HG03575 (cell line): ENCODE measurements around the gene ESPN.

Experiments used
- ATAC-seq: cut with Tn5 transposase; IDR thresholded peaks from one replicate; pipeline ENCODE4 v1.9.1; 2021; ENCODE audit not compliant: unreplicated experiment, insufficient number of reproducible peaks, low FRiP score; ENCODE audit errors: extremely low read depth

ESPN gene

DNA sequence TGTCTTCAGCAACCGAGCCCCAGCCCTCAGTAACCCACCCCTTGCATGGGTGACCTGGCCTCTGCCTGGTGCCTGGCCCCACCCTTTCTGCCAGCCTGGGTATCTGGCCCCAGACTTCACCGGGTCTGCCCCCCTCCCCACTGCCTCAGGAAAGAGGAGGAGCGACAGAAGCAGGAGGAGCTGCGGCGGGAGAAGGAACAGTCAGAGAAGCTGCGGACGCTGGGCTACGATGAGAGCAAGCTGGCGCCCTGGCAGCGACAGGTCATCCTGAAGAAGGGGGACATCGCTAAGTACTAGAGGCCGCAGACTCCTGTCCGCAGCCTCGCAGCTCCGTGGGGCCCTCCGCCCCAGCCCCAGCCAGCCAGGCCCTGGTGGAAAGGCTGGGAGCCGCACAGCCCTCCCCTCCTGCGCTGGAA, 35.3 kb downstream of the ESPN start:
- ATAC-seq = no peak

DNA sequence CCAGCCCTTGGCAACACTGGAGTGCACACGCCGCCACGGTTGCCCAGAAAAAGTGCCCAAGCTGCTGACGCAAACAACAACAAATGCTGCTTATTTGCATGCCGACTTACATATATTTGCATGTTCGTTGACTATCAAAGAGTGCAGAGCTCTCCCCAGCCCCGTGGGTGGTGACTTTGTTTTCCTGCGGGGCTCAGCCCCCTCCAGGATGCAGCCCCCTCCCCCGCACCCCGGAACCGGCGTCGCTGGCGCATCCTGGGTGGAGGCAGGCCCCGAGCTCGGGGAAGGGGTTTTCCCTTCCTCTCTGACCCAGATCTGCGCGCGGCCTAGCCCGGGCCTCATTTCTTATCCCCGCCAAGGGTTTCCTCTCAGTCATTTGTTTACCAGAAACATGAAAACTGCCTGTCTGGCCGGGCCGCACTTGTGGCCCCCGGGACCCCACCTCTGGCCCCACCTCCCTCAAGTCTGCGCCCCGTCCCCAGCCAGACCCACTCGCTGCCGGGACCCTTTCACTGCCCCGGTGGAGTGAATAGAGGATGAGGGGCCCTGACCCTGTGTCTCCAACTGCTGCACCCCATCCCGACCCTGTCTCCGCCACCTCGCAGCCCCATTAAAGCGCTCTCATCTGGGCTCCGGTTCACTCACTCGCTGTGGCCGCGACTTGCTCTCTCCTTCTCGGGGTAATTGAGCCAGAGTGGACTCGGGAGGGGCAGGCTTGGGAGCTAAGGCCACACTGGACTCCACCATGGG, 35.9 kb downstream of the ESPN start:
- no peak for ATAC-seq

DNA sequence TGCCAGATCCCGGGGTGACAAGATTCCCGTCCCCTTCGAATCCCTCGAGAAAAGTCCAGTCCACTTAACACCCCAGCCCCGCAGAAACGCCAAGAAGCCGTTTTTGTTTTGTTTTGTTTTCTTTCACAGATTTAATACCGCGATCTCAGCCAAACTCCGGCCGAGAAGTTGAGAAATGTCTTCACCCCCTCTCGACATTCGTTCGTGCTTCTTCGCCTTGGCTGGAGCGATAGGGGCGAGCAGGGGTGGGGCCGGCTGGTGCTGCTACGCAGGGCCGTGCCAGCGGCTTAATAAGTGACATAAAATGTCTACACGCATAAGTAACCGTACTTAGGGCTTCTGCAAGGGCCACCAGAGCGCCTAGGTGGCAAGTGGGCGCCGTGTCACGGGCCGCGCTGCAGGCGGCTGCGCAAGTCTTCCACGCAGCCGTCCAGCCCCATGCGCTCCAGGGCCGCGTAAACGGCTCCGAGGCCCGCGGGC, 36.5 kb downstream of the ESPN start:
- no peak for ATAC-seq

DNA sequence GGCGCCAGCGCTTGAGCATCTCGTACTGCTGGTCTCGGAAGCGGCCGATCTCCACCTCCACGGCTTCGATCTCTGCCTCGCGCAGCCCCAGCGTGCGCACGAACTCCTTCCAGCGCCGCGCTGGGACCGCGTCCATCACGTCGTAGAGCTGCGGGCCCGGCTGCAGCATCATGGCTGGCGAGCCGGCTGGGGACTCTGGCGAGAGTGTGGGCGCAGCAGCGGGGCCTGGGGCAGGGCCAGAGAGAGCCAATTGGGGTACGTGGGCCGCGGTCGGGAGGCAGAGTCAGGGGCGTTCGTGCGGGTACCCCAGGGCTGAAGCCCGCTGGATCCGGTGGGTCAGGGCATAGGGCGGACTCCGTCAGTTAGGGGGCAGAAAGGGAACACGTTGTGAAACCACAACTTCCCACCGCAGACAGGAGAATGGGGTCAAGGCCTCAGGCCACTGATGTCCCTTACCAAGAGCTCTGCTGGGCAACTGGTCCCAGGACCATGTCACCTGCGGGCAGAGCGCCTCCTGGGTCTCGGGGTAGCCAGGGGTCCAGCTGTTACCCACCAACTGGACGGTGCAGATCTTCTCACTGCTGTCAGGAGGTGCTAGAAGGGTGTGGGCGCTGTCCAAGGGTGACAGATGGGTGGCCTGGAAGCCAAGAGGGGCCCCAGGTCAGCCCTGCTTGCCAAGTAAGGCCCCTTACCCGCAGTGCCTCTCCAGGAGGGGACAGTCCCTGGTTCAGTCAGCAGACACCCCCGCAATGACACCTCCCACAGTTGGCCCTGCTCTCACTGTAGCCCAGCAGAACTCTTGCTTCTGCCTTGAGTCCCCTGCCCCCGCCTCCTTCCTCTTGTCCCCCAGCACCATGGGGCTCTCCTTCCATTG, 37.2 kb downstream of the ESPN start:
- ATAC-seq = no peak

DNA sequence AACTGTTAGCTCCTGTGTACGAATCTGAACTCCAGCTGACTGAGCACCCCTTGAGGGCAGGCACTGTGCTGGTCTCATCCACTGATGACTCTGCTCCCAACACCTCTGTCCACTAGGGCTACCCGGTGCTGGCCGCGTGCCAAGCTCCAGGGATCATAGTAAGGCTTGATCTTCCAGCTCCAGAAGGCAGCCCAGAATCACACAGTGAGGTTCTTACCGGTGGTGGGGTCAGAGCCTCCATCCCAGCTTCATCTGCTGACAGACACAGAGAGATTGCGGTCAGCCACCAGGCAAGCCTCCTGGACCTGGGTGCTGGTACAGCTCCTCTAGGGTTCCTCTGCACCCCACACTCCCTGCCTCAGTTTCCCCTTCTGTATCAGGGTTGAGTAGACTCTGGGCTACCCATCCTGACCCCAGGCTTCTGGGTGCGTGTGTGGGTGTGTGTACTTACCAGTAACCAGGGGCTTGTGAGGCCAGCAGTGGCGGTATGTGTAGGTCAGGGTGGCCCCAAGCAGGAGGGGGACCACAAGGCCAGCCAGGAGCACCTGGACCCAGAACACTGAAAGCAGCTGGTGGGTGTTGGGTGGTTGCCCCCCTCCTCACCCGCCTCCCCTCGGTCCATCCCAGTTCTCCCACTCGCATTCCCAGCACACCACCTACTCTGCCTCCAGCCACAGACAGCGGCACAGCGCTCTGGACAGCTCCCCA, 38.0 kb downstream of the ESPN start:
- no peak for ATAC-seq

DNA sequence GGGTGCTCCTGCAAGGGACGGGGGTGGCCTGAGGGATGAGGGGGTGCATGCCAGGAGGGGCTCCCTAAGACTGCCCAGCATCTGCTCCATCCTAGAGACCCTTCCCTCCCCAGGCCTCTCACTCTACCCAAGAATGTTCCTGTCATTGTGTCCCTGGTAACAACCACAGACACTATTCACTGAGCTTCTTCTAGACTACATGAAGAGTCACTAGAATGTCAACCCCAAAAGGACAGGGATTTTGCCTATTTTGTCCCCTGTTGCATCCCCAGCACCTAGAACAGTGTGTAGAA, 38.5 kb downstream of the ESPN start:
- ATAC-seq = no peak

DNA sequence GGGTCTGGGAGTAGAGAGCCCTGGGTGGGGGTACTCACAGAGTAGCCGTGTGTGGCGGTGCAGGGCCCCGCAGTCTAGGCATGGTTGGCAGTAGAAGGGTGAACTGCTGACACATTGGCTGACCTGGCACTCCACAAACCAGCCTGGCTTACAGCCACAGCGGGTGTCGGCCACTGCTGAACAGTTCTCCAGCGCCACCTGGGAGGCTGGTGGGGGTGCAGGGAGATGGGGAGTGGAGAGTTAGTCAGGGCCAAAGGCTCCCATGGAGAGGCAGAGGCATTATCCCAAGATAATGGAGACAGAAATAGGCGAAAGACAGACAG, 39.9 kb downstream of the ESPN start:
- no peak for ATAC-seq

DNA sequence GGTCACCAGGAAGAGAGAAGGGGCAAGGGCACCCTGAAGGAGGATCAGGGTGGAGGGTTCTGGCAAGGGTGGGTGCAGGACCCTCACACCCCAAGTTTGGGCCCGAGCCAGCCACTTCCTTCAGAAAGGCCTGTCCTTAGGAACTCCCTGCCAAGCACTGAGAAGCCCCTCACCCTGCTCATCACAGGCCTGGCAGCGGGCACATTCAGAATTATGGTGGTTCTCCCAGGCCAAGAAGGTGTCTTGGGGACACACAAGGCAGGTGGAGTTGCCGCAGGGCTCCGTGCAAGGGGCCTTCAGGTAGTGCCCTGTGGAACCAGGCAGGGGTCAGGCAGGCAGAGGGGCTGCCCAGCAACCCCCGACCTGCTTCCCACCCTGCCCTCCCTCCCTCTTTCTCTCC, 40.3 kb downstream of the ESPN start:
- no peak for ATAC-seq

DNA sequence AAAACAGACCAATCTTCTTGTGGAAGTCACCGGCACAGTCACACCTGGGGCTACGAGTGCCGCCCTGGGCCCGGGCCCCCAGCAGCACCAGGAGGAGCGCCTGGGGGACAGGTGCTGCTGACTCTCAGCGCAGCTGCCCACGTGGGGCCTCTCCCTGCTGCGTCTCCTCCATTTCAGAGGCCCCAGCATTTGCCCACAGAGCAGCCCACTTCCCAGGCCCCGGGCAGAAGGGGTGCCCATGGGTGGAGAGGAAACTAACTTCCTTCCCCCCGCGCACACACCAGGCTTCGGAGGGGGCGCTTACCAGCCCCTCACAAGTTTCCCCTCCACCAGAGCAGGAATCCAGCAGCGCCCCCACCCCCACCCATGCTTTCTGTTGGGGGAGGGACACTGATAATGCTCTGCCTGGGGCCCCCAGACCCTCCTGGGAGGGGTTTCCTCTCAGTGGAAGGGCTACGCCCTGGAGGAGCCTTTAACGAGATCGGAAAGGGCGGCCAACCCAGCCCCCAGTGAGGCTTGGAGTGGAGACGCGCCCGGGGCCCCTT, 41.0 kb downstream of the ESPN start:
- ATAC-seq = no peak

DNA sequence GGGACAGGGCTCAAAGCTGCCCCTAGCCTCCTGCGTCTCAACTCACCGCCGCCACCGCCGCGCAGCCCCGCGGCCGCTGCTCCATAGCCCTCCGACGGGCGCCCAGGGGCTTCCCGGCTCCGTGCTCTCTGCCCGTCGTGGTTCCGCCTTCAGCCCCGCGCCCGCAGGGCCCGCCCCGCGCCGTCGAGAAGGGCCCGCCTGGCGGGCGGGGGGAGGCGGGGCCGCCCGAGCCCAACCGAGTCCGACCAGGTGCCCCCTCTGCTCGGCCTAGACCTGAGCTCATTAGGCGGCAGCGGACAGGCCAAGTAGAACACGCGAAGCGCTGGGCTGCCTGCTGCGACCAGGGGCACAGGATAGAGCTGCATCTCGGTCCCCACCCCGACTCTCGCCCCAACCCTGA, 41.4 kb downstream of the ESPN start, which contains the start of gene TNFRSF25:
Gene TNFRSF25, minus strand, starts transcription at position 151 of the 400 bp plus-strand sequence. Its CDS starts 66 bp downstream, at position 85.
- no peak for ATAC-seq

DNA sequence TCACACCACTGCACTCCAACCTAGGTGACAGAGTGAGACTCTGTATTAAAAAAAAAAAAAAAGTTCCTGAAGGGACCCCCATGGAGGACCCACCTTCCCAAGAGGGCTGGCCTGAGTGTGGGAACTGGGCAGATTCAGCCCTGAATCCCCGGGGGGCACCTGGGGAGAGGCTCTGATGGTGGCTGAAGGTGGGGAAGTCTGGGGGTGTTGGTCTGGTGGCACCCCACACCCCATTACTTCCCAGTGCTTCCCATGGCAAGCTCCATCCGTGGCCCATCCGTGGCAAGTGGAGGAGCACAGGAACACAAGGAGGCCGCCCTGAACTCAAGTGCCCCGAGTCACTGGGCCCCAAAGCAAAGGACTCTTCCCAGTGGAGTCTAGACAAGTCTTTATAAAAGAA, 42.2 kb downstream of the ESPN start:
- ATAC-seq = no peak

DNA sequence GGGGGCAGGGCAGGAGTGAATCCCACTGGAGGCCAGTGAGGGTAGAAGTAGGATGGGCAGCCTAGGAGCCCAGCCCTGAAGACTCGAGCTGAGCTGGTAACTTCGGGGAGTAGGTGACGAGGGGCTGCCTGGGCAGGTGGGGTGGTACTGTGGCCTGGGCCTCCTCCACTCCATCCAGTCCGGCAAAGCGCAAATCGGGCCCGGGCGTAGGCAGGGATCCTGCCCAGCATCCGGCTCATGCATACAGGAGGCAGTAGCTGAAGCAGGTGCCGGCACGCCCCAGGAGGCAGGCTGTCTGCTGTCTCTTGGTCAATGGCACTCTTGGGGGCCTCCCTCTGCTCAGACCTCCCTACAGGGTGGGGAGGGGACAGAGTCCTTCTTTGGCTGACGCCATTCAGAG, 42.6 kb downstream of the ESPN start:
- ATAC-seq = no peak

DNA sequence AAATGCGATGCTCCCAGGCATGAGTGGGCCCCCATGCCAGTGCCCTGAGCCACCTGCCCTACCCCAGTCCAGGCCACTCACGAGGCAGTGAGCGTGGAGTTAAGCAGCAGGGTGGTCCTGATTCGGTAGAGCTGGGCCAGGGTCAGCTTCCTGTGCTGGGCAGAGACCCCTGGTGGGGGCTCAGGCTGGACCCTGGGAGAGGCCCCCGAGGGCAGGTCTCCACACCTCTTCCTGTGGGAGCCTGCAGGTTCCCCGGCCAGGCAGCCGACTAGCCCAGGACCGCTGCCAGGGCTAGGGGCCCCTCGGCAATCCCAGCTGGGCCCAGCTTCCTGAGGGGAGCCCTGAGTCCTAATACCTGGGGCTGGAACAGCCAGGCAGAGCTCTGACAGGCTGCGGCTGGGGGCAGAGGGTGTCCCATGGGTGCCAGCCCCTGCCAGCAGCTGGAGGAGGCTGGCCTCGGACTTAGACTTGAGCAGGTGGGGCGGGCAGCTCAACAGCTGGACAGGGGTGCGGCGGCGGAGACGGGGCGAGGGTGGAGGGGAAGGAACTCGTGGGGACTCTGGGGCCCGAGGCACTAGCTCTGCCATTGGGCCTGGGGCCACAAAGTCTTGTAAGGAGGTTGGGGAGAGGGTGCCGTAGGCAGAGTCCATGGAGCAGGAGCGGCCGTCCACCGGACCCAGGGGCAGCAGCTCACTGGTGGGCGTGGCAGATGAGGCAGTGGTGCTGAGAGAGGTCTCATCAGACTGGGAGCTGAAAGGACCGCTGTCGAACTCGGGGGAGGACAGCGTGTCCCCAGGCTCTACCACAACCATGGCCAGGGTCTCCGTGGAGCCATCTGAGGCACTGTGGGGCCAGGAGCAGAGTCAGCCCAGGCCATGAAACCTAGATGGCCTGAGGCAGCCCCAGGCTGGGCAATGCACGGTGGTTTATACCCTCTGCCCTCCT, 43.4 kb downstream of the ESPN start:
- ATAC-seq = no peak

DNA sequence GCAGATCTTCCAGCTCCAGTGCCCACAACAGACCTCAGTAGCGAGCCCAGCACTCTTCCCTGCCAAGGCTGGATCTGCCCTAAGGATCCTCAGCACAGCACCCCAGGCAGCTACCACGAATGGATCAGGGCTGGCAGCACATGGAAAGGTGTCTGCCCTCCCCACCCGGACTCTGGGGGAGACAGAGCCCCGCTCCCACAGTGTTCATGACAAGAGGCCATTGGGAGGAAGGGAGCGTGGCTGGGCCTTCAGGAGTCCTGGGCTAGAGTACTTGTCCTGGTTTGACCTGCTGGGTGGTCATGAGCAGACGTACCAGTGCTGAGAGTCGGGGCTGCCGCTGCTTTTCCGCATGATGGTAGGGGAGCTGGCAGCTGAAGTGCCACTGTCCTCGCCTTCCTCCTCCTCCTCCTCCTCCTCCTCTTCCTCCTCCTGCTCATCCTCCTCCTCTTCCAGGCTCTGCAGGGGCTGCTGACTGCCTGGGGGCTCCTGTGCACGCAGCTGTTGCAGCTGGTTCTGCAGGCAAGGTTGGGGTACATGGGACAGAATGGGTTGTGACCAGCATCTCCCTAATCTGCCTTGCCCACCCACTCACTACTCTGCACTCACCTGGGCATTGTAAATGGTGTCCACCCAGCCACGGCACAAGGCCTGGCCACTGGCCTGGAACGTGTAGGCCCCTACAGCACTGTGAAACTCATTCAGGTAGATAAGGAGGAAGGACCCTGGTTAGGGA, 44.3 kb downstream of the ESPN start:
- ATAC-seq = no peak

DNA sequence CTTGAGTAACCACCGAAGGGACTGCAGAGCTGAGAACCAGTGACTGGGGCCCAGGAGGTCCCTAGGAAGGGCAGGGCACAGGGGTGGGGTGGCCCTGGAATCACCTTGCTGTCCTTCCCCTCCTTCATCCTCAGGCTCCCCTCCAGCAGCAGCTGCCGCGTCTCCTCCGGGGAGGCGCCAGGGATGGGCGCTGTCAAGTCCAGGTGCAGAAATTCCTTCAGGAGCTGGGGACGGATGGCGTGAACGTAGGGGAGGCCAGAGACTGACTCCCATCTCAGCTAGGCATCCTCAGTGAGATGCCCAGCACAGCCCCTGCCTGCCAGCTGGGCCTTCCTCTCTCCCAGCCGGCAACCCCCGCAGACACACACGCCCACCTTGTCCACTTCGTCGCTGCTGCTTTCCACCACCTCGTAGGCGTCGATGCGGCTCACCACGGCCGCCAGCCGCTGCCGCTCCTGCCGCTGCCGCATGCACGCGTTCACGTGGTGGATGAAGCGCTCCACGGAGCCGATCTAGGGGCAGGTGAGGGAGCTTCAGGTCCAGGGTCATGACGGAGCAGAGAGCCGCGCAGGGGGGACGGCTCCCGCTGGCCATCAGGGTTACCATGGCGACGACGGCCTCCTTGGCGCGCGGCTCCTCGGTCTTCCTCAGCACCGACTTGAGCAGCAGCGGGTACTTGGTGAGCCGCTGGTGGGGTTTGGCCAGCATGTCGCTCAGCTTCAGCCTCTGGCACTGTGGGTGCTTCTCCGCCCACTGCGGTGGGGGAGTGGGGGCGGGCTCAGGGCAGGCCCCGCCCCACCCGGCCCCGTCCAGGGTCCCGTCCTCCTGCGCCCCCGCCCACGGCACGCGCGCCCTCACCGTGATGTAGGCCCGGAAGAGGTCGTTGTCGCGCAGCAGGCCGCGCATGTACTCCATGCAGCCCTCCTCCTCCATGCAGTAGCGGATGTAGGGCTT, 45.8 kb downstream of the ESPN start:
- ATAC-seq = no peak

DNA sequence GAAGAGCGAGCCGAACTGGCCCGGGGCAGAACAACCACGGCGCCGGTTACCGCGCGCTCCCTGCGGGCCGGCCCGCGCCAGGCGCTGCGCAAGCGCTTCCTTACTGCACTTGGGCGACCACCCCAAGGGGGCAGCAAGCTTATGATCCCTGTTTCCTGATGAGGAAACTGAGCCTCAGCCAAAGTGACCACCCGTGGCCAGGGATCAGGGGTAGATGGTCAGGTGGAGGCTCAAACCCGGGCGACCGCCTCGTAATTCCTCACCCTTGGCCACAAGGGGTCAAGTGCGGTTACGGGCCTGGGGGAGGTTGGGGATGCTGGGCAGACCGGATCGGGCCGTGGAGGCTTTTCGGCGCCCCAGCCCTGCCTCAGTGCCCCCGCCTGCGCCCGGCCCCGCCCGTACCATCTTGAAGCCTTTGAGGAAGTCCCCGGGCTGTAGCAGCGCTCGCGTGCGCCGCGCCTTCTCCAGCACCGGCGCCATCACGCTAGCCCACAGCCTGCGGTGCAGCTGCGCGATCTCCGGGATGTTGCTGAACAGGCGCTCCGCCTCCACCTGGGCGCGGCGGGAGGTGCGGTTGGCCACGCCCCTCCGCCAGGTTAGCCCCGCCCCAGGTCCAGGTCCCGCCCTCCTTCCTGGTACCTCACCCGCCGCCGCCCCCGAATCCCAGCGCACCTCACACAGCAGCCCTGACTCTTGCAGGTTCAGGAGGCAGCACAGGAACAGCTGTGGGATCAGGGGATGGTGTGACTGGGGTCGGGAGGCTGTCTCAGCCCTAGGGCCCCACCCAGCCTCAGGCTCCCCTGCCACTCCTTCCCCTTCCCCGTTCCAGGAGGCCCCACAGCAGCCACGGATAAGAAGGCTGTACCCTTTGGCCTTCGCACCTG, 46.8 kb downstream of the ESPN start:
- ATAC-seq = no peak
